Activated naive CD4-positive, alpha-beta T cell treated with anti-CD3 and anti-CD28 coated beads, Interleukin-2, amount 50 U/mL, for 72 hours (primary cell): ENCODE measurements around the gene SPINK5. TPM values are rescaled to one million over a fixed set of nuclear protein-coding genes. Genes with fewer than 3 reads are reported as not detected.

Experiments used
- ATAC-seq, 2 donors: fragments of 150-1000 bp; cut with Tn5 transposase; 2 replicates each; pipeline ENCODE4 v1.10.0; 2021; ENCODE audit warnings: mild to moderate bottlenecking in 2 of 2, moderate library complexity in 2 of 2
- DNase-seq, 2 donors: peaks; one replicate each; pipeline ENCODE4 v3.0.0; 2021 to 2022; ENCODE audit warnings: low spot score in 2 of 2
- H3K27ac Mint-ChIP-seq, 2 donors: one replicate each; pipeline ENCODE4 v1.8.0; 2022; ENCODE audit warnings: mild to moderate bottlenecking in 2 of 2, mixed read lengths in 2 of 2
- H3K36me3 Mint-ChIP-seq, 2 donors: one replicate each; pipeline ENCODE4 v1.8.0; 2022; ENCODE audit warnings: mixed read lengths in 2 of 2
- H3K9me3 Mint-ChIP-seq, 2 donors: one replicate each; pipeline ENCODE4 v1.8.0; 2022; ENCODE audit warnings: mixed read lengths in 2 of 2
- total RNA-seq, 2 donors: library from RNA; stranded (reverse); gene quantifications; one replicate each; pipeline ENCODE4 v1.2.3, GENCODE V29; 2022

Gene SPINK5
- total RNA-seq, 2 donors from 2014 or later = not detected

- no peak for ATAC-seq
- no peak for DNase-seq
- H3K9me3 Mint-ChIP-seq = peaks cover 4 to 6% of the 10 kb centered on the region in 2 donors
- H3K36me3 Mint-ChIP-seq = no peaks in the 10 kb centered on the region
- no peak overlapping the region for H3K27ac Mint-ChIP-seq
These were observed 22.4 kb downstream of the SPINK5 start for GRCh38 chr5:148085977-148086705.

GRCh38 chr5:148090146-148090772 is 26.5 kb downstream of the SPINK5 start:
- H3K9me3 Mint-ChIP-seq = no peaks in the 10 kb centered on the region
- ATAC-seq = no peak
- no peak overlapping the region for H3K27ac Mint-ChIP-seq
- no peak for DNase-seq
- no peaks in the 10 kb centered on the region for H3K36me3 Mint-ChIP-seq

GRCh38 chr5:148090773-148091250 is 27.0 kb downstream of the SPINK5 start:
- H3K27ac Mint-ChIP-seq = no peak overlapping the region
- DNase-seq (no peak), ATAC-seq (no peak)
- no peaks in the 10 kb centered on the region for H3K36me3 Mint-ChIP-seq
- no peaks in the 10 kb centered on the region for H3K9me3 Mint-ChIP-seq

DNA sequence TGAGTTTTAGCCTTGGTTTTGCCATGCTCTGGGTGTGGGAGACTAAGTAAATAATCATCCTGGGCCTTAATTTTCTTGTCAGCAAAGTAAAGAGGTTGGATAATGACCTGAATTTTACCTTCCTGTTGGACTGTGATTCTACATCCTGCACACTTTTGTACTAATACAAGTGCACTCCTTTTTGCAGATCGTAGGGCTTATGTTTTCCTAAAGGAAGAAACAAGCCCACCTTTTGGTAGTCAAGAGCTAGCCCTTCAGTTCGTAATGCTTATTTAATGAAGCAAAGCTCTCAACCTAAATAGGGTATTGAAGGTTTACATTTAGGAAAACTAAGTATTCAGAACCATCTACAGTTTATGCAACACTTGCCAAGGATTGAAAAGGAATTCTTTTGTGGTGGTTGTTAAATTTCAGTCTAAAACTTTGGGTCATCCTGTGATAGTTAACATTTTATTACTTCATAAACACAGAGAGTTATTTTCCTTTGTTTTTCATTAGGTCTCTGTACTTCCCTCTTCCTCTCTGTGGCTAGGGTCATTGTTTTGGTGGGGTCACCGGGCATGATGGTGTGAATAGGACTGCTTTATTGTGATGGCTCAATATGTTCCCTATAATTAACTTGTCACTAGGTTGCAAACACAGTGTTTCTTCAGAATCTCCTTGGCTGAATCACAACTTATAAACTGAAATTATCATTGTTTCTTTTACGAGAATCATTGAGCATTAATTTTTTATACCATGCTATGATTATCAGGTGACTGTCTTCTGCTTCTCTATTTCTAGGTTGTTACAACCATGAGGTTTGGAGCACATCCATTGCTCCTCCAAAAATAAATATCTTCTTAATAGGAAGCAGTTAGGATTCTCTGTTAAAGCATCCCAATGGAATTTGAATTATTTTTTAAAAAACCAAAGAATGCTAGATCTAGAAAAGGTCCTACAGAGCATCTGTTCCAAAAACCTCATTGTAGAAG is 28.5 kb downstream of the SPINK5 start:
- Mint-ChIP-seq H3K27ac (no peak overlapping the region), H3K9me3 (no peaks in the 10 kb centered on the region), H3K36me3 (no peaks in the 10 kb centered on the region)
- DNase-seq (no peak), ATAC-seq (no peak)

DNA sequence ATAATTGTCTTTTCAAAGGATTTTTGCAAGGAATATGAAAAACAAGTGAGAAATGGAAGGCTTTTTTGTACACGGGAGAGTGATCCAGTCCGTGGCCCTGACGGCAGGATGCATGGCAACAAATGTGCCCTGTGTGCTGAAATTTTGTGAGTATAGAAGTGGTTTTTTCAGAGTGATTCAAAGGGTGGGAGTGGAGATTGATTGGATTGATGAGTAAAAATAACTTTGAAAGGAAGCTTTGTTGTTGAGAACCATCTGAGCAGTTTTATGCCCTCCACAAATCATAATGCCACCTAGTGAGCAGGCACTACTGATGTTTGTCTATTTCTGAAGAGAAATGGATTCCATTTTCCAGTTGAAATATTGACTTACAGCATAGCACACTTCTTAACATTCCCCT is 30.6 kb downstream of the SPINK5 start:
- ATAC-seq (no peak), DNase-seq (no peak)
- H3K36me3 Mint-ChIP-seq = no peaks in the 10 kb centered on the region
- H3K9me3 Mint-ChIP-seq = no peaks in the 10 kb centered on the region
- H3K27ac Mint-ChIP-seq = no peak overlapping the region

DNA sequence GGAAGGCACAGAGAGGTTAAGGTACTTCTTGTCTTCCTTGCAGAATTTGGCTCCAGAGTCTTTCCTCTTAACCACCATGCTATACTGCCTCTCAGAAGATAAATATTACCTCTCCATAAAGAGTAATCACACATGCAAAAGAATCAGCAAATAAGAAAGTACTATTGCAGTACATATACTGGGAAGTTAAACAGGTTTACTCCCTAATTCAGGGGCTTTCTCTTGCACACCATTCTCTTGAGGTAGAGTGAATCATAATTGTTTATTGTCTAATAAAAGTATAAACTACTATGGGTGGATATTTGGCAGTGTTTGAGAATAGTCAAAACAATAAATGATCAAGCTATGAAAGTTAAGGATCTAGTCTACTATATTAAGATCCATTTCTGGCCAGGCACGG is 40.4 kb downstream of the SPINK5 start:
- Mint-ChIP-seq H3K27ac (no peak overlapping the region), H3K9me3 (no peaks in the 10 kb centered on the region), H3K36me3 (no peaks in the 10 kb centered on the region)
- no peak for DNase-seq
- ATAC-seq = no peak

- Mint-ChIP-seq H3K36me3 (no peaks in the 10 kb centered on the region), H3K27ac (no peak overlapping the region), H3K9me3 (no peaks in the 10 kb centered on the region)
- ATAC-seq = no peak
- no peak for DNase-seq
These were observed 43.8 kb downstream of the SPINK5 start for GRCh38 chr5:148107608-148108007.

DNA sequence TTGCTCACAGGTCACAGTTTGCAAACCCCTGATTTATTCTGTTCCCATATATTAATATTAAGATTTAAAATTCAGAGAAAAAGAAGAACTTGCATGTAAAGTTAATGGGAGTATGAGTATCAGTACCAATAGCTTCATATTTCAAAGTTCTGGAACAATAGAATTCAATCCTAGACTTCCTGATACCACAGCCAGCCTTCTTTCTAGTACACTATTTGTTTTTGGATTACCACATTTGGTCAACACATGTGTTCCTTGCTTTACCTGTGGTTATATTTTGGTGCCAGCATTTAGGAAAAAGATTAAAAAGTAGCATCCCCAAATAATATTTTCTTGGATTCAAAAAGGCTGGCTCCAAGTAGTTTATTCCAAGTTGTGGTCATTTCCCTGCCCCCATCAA is 49.5 kb downstream of the SPINK5 start:
- DNase-seq (no peak), ATAC-seq (no peak)
- H3K36me3 Mint-ChIP-seq = no peaks in the 10 kb centered on the region
- no peaks in the 10 kb centered on the region for H3K9me3 Mint-ChIP-seq
- no peak overlapping the region for H3K27ac Mint-ChIP-seq

GRCh38 chr5:148120317-148120716 is 56.5 kb downstream of the SPINK5 start:
- no peak for DNase-seq
- Mint-ChIP-seq H3K27ac (no peak overlapping the region), H3K36me3 (no peaks in the 10 kb centered on the region), H3K9me3 (no peaks in the 10 kb centered on the region)
- ATAC-seq = no peak

GRCh38 chr5:148125641-148126040 is 61.9 kb downstream of the SPINK5 start:
- Mint-ChIP-seq H3K36me3 (no peaks in the 10 kb centered on the region), H3K9me3 (peaks cover 0 to 3% of the 10 kb centered on the region in 2 donors), H3K27ac (no peak overlapping the region)
- DNase-seq = no peak
- ATAC-seq = no peak

- H3K36me3 Mint-ChIP-seq = no peaks in the 10 kb centered on the region
- no peak for ATAC-seq
- no peak overlapping the region for H3K27ac Mint-ChIP-seq
- H3K9me3 Mint-ChIP-seq = no peaks in the 10 kb centered on the region
- no peak for DNase-seq
These were observed 71.6 kb downstream of the SPINK5 start for GRCh38 chr5:148135091-148136048.

- no peak overlapping the region for H3K27ac Mint-ChIP-seq
- ATAC-seq = no peak
- H3K9me3 Mint-ChIP-seq = peaks cover 0 to 6% of the 10 kb centered on the region in 2 donors
- no peak for DNase-seq
- H3K36me3 Mint-ChIP-seq = no peaks in the 10 kb centered on the region
These were observed 77.1 kb downstream of the SPINK5 start for GRCh38 chr5:148140846-148141245.

DNA sequence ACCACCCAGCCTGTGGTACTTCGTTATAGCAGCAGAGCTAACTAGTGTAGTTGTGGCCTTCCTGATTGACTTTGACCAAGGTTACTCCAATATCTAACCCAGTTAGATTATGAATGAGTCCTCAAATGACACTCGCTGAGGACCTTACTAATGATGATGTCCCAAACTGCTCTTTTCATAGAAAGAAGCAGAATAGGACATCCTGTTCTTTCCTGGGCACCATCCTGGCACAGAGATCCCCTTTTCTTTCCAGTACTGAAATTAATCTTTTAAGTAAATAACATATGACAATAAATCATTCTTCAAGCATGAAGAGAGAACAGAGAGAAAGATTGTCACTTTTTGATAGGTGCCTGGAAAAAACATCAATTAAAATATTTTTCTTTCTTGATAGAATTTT is 77.9 kb downstream of the SPINK5 start:
- no peaks in the 10 kb centered on the region for H3K36me3 Mint-ChIP-seq
- H3K9me3 Mint-ChIP-seq = peaks cover 0 to 6% of the 10 kb centered on the region in 2 donors

DNA sequence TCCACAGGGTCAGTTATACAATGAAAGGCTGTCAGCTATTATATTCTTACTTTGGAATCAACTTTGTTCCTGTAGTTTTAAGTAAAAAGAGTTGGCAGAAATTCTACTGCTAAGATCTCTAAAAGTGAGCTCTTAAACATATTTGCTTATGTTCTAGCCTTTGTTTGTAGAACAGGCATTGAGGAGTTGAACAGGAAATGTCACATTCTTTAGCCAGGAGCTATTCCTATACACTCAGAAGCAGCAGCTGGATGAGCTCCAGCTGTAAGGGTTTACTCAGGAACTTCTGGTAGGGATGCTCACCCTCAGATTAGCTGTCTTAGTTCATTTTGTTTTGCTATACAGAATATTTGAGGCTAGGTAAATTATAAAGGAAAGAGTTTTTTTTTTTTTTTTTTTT is 82.1 kb downstream of the SPINK5 start:
- H3K27ac Mint-ChIP-seq = no peak overlapping the region
- no peaks in the 10 kb centered on the region for H3K36me3 Mint-ChIP-seq
- ATAC-seq (no peak), DNase-seq (no peak)
- peaks cover 0 to 6% of the 10 kb centered on the region in 2 donors for H3K9me3 Mint-ChIP-seq

More for the DNA sequence above, 77.9 kb downstream of the SPINK5 start:
- no peak overlapping the region for H3K27ac Mint-ChIP-seq
- no peak for DNase-seq
- no peak for ATAC-seq

DNA sequence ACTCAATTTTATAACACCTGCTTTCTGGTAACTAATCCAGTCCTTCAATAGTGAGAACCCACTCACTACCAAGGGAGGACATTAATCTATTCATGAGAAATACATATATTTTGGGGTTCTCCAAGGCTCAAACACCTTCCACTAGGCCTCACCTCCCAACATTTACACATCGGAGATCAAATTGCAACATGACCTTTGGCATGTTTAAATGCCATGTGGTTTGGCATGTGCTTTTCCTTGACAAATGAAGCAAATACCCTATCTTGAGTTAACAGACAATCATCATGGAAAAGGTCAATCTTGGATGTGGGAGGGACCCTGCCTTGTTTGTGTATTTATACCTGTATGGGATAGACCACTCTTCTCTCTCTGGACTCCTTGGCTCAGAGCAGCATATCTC is 82.7 kb downstream of the SPINK5 start:
- Mint-ChIP-seq H3K9me3 (peaks cover 0 to 6% of the 10 kb centered on the region in 2 donors), H3K36me3 (no peaks in the 10 kb centered on the region), H3K27ac (no peak overlapping the region)
- ATAC-seq = no peak
- DNase-seq = no peak

- Mint-ChIP-seq H3K36me3 (no peaks in the 10 kb centered on the region), H3K9me3 (peaks cover 0 to 6% of the 10 kb centered on the region in 2 donors), H3K27ac (no peak overlapping the region)
- ATAC-seq (no peak), DNase-seq (no peak)
These were observed 83.6 kb downstream of the SPINK5 start for GRCh38 chr5:148147415-148147814.
